Activated CD4-positive, alpha-beta T cell treated with anti-CD3 and anti-CD28 coated beads, Interleukin-2, amount 50 U/mL, for 24 hours (primary cell): Measurements from ENCODE around the gene PARP4.
"Not testable (repeated sequence)": the region's sequence is repeated elsewhere in the genome, so short reads cannot be mapped to it uniquely, and the experiment has no call there.

Source experiments
- DNase-seq, 2 donors: peaks; one replicate each; pipeline ENCODE4 v3.0.0-alpha.2; 2020; ENCODE audit warnings: low read depth in 1 of 2, low spot score in 1 of 2

Gene PARP4

GRCh38 chr13:24452044-24452443 lies 60.5 kb downstream of the PARP4 start:
- no peak for DNase-seq

DNA sequence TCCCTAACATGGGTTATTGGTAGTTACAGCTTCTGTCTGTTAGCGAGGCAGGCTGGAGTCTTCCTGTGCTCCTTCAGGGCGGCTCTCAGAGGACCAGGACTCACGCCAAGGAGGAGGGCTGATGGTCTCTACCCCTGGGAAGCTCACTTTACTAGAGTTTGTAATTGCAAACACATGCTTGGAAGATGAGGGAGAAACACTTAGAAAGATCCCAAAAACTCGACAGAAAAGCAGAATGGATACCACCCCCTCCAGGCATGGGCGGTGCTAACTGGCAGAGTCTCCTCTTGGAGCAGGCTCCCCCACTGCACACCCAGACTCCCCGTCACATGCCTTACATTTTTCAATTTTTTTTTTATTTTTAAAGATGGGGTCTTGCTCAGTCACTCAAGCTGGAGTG lies 62.0 kb downstream of the PARP4 start:
- no peak for DNase-seq

GRCh38 chr13:24444851-24445250 lies 67.7 kb downstream of the PARP4 start:
- DNase-seq, result not testable (repeated sequence)

DNA sequence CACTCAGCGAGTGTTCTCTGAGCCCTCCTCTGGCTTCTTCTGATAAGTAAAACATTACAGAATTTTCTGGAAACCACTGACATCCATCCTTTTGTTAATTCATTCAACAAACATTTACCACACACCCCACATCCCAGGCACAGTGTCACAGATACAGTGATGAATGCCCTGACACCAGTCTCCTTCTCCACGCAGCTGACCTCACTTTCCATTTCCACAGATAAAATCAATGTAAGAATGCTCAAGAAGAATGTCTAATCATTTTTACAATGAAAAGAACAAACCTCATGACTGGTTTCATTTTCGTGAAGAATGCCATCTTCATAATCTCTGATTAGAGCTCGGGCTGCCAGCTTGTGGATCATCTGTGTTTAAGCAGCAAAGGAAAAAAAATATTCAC lies 69.2 kb downstream of the PARP4 start:
- DNase-seq, result no peak

DNA sequence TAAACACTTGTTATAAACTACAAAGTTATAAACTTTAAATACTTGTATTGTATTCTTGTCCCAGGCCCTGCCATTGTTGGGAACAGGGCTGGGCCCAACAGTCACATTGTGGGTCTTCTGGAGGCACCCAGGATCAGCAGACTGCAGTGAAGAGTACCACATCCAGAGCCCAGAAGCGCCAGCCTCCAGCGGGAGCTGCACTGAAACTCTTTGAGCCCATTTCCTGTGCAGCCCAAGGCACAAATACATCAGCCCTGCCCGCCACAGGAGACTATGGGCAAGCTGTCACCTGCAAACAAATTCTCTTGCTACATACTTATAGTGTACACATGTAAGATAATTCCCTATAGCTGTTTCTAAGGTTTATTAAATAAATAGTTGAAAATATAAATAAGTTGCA lies 86.5 kb downstream of the PARP4 start:
- DNase-seq, result not testable (repeated sequence)

DNA sequence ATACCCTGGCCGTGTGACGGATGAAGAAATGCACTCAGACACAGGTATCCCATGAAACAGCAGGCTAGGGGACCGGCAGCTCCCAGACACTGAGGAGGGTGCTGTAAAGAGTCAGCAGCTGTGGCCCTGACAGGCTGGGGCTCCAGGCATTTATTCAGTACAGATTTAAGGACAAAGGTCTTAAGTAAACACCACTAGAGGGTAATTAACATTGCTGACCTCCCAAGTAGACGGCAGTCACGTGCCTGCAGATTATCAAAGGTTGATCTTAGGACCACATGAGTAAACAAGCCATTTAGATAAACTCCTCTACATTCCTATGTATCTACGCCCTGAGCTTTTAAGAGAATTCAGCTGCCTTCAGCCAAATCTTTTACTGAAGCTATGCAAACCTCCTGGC lies 92.9 kb downstream of the PARP4 start:
- not testable (repeated sequence) for DNase-seq

DNA sequence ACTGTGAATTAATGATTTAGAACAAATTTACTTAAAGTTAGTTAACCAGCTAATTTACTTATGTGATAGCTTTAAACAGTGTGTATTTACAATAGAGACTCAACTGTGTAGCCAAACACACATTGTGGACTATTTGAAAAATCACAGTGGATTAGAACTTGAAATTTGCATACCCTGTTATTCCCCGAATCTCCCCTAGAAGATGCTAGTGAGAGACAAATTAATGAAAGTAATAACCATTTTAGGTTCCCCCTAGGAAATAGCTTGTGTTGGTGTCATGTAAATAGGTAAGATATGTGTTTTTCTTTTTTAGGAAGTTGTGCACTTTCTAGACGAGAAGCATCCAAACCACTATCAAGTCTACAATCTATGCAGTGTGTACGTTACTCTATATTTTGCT lies 104.7 kb downstream of the PARP4 start:
- DNase-seq, result no peak

DNA sequence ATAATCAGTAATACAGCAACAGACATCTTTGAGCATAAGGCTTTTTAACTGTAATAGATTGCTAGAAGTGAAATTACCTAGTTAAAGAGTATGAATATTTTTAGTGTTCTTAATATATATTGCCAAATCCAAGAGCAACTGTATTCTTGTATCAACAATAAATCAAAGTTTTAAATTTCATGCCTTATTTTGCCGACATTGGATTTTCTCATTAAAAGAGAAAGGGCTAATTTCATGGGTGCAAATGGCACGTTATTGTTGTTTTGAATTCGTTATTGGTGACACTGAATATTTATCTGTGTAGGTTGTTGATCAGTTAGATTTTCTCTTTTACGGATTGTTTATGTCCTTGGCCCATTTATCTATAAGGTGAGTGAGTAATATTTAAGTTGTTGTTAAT lies 106.1 kb downstream of the PARP4 start:
- no peak for DNase-seq

DNA sequence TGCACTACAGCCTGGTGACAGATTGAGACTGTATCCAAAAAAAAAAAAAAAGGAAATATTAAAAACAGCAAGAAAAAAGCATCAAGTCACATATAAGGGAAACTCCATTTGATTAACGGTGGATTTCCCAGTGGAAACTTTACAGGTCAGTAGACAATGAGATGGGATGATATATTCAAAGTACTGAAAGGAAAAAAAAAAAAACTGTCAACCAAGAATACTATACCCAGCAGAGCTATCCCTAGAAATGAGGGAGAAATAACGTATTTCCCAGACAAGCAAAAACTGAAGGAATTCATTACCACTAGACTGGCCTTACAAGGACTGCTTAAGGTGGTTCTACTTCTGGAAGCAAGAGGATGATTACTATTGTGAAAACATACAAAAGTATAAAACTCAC lies 115.8 kb downstream of the PARP4 start:
- DNase-seq, result no peak

DNA sequence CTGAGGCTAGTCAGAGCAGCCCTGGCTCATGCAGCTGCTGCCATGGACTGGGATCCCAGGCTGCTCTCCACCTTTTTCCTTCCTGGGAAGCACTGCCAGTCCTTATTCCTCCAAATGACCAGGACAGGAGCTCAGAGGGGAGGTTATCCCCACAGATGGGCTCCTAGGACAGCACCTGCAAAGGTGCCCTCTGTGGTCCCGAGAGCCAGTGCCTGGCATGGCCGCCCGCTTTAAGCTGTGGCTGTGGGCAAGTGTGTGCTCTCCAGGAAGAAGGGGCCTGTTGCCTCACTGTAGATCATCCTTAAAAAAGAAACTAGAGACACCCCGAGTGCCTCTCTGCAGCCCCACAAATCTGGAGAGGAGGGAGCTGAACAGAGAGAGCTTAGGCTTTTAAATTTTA lies 119.6 kb downstream of the PARP4 start:
- no peak for DNase-seq

DNA sequence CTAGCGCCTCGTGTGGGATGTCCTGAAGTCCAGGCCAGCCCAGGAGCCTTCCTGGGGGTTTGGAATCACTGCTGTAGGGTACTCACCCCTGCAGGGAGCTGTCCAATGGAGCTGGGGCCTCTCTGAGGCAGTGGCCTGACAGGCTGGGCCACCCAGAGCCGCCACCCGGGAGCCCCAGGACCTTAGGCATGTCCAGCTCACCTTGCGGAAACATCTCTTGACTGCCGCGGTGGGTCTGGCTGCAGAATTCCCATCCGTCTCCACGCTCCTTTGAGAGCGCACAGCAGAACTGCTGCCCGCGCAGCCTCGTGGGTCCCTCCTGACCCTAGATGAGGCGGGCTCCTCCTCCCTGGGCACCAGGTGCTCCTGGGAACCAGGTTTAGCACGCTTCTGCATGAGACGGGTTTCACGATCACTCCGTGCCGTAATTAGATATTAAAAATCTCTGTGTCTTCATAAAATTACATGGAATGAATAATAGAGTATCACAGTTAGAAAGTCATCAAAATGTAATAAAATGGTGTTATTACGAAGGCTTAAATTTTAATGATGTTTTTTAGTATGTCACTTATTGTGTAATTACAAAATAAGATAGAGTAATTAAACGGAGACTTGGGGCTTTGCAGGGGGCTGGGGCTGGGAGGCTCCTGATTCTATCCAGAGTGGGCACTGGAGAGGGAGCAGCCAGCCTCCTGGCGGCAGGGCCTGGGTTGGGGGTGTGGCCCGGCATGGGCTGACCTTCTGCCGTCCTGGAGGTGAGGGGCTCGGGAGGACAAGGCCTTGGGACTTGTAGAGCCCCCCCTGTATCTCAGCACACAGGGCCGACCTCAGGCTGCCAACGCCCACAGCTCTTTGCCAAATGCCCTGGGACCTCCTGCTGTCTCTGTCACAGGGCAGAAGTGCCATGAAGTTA lies 120.6 kb downstream of the PARP4 start:
- not testable (repeated sequence) for DNase-seq

- DNase-seq, result not testable (repeated sequence)
Measured at GRCh38 chr13:24390795-24391194, 121.8 kb downstream of the PARP4 start.

DNA sequence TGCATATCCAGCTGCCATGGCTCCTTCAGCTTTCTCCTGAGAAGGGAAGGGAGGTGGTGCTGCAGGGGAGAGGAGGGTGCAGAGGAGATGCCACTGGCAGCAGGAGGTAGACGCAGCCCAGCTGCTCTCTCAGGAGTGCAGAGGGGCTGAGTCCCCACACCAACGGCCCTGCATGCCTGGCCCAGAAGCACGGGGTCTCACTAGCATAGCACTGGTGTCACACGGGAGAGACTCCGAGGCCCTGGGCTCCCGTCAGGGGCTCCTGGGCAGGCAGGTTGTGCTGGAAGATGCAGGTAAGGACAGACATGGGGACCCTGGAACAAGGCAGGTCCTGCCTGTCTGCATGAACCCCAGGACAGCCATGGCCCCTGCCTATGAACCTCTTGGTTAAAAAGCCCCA lies 123.1 kb downstream of the PARP4 start:
- DNase-seq, result no peak

- not testable (repeated sequence) for DNase-seq
Measured at GRCh38 chr13:24388743-24389142, 123.8 kb downstream of the PARP4 start.

DNA sequence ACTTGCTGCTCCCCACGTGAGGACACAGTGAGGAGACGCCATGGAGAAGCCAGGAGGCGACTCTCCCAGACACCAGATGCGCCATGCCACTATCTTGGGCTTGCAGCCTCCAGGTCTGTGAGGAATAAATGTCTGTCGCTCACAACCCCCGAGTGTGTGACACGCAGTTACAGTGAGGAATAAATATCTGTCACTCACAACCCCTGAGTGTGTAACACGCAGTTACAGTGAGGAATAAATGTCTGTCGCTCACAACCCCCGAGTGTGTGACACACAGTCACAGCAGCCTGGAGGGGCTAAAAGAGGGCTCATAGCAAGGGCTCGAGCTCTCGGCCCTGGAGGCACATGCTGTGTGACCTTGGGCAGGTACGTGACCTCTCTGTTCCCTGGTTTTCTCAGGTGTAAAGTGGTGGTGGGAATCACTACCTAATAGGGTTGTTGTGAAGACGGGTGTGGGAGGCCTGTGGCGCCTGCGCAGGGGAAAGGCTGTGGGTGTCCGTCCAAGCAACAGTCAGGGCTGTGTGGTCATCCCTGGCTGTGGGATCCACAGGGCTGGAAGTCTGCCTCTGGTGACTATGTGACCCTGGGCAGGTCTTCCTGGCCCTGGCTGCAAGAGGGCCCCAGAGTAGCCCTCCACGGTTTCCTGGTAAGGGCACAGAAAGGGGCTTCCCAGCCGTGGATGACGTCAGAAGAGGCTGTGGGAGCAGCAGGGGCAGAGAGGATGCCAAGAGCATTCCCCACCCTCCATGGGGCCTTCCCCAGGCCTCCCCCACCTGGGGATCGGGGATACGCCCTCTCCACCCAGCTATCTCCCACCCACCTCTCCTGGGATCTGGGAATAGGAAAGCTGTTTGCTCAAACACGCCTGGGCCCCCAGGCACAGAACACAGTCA lies 125.5 kb downstream of the PARP4 start:
- no peak for DNase-seq

- DNase-seq, result no peak
Measured at GRCh38 chr13:24385902-24386301, 126.7 kb downstream of the PARP4 start.

GRCh38 chr13:24384946-24385345 lies 127.6 kb downstream of the PARP4 start:
- not testable (repeated sequence) for DNase-seq

GRCh38 chr13:24384091-24384490 lies 128.5 kb downstream of the PARP4 start:
- DNase-seq, result not testable (repeated sequence)

- DNase-seq, result no peak
Measured at GRCh38 chr13:24381541-24382265, 130.9 kb downstream of the PARP4 start.

- not testable (repeated sequence) for DNase-seq
Measured at GRCh38 chr13:24380881-24381280, 131.7 kb downstream of the PARP4 start.

DNA sequence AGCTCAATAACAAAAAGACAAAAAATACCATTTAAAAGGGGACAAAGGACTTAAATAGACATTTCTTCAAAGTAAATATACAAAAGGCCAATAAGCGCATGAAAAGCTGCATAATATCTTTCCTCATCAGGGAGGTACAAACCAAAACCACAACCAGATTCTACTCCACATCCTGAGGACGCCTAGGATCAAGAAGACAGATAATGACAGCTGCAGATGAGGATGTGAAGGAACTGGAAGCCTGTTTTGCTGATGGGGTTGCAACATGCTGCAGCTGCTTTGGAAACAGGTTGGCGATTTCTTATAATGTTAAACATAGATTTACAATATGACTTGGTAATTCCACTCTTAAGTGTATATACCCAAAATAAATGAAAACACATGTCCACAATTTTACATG lies 132.4 kb downstream of the PARP4 start:
- DNase-seq, result not testable (repeated sequence)
